ENCODE data around the gene SYNGAP1. TPM values are rescaled to one million over a fixed set of nuclear protein-coding genes. Genes with fewer than 3 reads are reported as not detected.
"Not testable (repeated sequence)": the region's sequence is repeated elsewhere in the genome, so short reads cannot be mapped to it uniquely, and the experiment has no call there.

SYNGAP1 gene
- total RNA-seq = 1 to 10 TPM; 5.4 to 5.6 TPM

- peak in 2 of 4 donors; percentile 33 to 36 for DNase-seq
- Histone ChIP-seq H3K4me3 (no peak within 1 kb of the TSS), H3K9me3 (no peaks in the 10 kb centered on the region), H3K27ac (peak within 1 kb of the TSS in 2 of 4 donors; percentile 92 to 95), H3K36me3 (replicated peaks in 1 of 2; ENCODE audit: insufficient read depth in 1 of 2, low read depth in 2 of 2) (no peaks in the 10 kb centered on the region), H3K27me3 (no peaks in the 10 kb centered on the region), H3K4me1 (peaks cover 45% of the 10 kb centered on the region)
- ATAC-seq = no peak
- TF ChIP-seq POLR2A (IDR thresholded peaks at IDR 0.05) (no peak), CTCF (IDR thresholded peaks at IDR 0.05) (no peak)
- WGBS, 2 donors = 7 to 14% methylated on average over 18 to 22 of the region's 22 CpGs
- intact Hi-C loops (cut with DNase I) = no loop called here
Observed at GRCh38 chr6:33419580-33420490, at the start of gene SYNGAP1. Gene SYNGAP1, plus strand, starts transcription at chr6:33420065. Its CDS starts 200 bp downstream, at chr6:33420265.

GRCh38 chr6:33371901-33372300 is 48.0 kb upstream of the SYNGAP1 start:
- H3K27me3 ChIP-seq; DNase-seq; ATAC-seq; H3K9me3 ChIP-seq; H3K27ac ChIP-seq; intact Hi-C loops (cut with DNase I); H3K4me3 ChIP-seq; H3K36me3 ChIP-seq (replicated peaks in 1 of 2; ENCODE audit: insufficient read depth in 1 of 2, low read depth in 2 of 2): not testable (repeated sequence)
- peaks cover 13% of the 10 kb centered on the region for H3K4me1 ChIP-seq
- WGBS, 2 donors = 79 to 88% methylated on average over 8 of the region's 8 CpGs

- WGBS, 2 donors = 39 to 43% methylated on average over 5 of the region's 5 CpGs
- Histone ChIP-seq H3K27ac (no peak overlapping the region), H3K4me1 (peaks cover 13% of the 10 kb centered on the region), H3K36me3 (replicated peaks in 1 of 2; ENCODE audit: insufficient read depth in 1 of 2, low read depth in 2 of 2) (no peaks in the 10 kb centered on the region), H3K27me3 (no peaks in the 10 kb centered on the region), H3K4me3 (no peak overlapping the region), H3K9me3 (no peaks in the 10 kb centered on the region)
- intact Hi-C loops (cut with DNase I) = no loop called here
- DNase-seq (no peak), ATAC-seq (no peak)
- TF ChIP-seq CTCF (IDR thresholded peaks at IDR 0.05) (no peak), POLR2A (IDR thresholded peaks at IDR 0.05) (no peak)
Observed at GRCh38 chr6:33372526-33373123, 47.2 kb upstream of the SYNGAP1 start.

GRCh38 chr6:33373960-33374910 is 45.6 kb upstream of the SYNGAP1 start:
- ATAC-seq = no peak
- DNase-seq = no peak
- Histone ChIP-seq H3K36me3 (replicated peaks in 1 of 2; ENCODE audit: insufficient read depth in 1 of 2, low read depth in 2 of 2) (no peaks in the 10 kb centered on the region), H3K4me3 (no peak overlapping the region), H3K9me3 (no peaks in the 10 kb centered on the region), H3K4me1 (peaks cover 13% of the 10 kb centered on the region), H3K27me3 (no peaks in the 10 kb centered on the region), H3K27ac (peak overlapping the region in 1 of 4 donors; percentile 57)
- TF ChIP-seq POLR2A (IDR thresholded peaks at IDR 0.05) (no peak), CTCF (IDR thresholded peaks at IDR 0.05) (no peak)
- intact Hi-C loops (cut with DNase I) = no loop called here
- WGBS, 2 donors = 55 to 60% methylated on average over 8 of the region's 8 CpGs
